Measurements from ENCODE around the gene SAMMSON.

Gene SAMMSON

DNA sequence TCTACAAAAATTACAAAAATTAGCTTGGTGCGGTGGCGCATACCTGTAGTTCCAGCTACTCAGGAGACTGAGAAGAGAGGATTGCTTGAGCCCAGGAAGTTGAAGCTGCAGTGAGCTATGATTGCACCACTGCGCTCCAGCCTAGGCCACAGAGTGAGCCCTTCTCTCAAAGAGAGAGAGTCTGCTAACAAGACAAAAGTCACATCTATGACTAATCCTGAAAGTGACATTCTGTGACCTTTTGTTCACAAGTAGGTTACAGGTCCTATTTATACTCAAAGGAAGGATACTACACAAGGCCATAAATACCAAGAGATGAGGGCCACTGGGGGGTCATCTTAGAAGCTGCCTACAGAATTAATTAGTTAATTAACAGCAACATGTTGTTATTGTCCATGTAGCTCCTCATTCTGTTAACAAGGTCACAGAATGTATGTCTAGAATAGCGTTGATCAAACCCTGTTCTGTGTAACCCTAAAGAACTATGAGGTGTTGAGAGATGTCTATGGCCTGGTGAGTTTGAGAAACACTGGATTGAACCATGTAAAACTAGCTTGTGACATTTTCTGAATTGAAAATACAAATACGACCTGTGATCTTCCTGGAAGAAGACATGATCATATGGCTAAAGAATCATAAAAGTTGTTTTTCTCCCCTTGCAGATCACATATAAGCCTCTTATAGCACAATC lies 97.0 kb downstream of the SAMMSON start:
- Histone ChIP-seq H2BK15ac (ENCODE audit: low read length) (no peak overlapping the region), H3K4ac (ENCODE audit: low read length) (no peak overlapping the region), H4K91ac (ENCODE audit: low read depth, low read length, poor library complexity) (no peak overlapping the region), H3K4me3 (ENCODE audit: low read length in 2 of 2) (no peak overlapping the region), H3K4me2 (ENCODE audit: insufficient read depth, low read length, poor library complexity, severe bottlenecking) (no peak overlapping the region), H3K27ac (replicated peaks; ENCODE audit: low read length) (no peak overlapping the region), H3K9me3 (replicated peaks in 1 of 2; ENCODE audit: control insufficient read depth in 2 of 2, insufficient read depth in 1 of 2, low read depth in 1 of 2, low read length in 2 of 2) (no peaks in the 10 kb centered on the region), H3K4me1 (ENCODE audit: control insufficient read depth in 2 of 2, insufficient read depth in 1 of 2, low read depth in 1 of 2, low read length in 2 of 2) (no peaks in the 10 kb centered on the region), H4K8ac (ENCODE audit: low read depth, low read length) (no peak overlapping the region), H3K9ac (ENCODE audit: low read depth, low read length, poor library complexity) (no peak overlapping the region), H3K27me3 (ENCODE audit: control insufficient read depth in 3 of 3, insufficient read depth in 3 of 3, low read depth in 1 of 3, low read length in 3 of 3) (no peaks in the 10 kb centered on the region), H2AFZ (ENCODE audit: low read length) (no peak overlapping the region), H2AK5ac (ENCODE audit: low read depth, low read length) (no peak overlapping the region), H3K79me1 (ENCODE audit: low read depth, low read length) (no peaks in the 10 kb centered on the region), H3K14ac (ENCODE audit: low read length) (no peak overlapping the region), H3K23ac (ENCODE audit: low read depth, low read length, poor library complexity) (no peak overlapping the region), H3K18ac (ENCODE audit: low read length) (no peak overlapping the region), H2BK120ac (ENCODE audit: low read depth, low read length) (no peak overlapping the region), H2BK5ac (ENCODE audit: low read length) (no peak overlapping the region), H3K36me3 (replicated peaks in 1 of 2; ENCODE audit: control insufficient read depth in 2 of 2, insufficient read depth in 2 of 2, low read length in 2 of 2) (no peaks in the 10 kb centered on the region), H2BK12ac (ENCODE audit: low read length) (no peak overlapping the region)
- no CpG with 5 or more reads among the region's 5 CpGs for WGBS, 2 donors (ENCODE audit: extremely low coverage in 2 of 2, insufficient read length in 2 of 2, insufficient replicate concordance in 1 of 2)
- DNase-seq (ENCODE audit: low spot score), result no peak

DNA sequence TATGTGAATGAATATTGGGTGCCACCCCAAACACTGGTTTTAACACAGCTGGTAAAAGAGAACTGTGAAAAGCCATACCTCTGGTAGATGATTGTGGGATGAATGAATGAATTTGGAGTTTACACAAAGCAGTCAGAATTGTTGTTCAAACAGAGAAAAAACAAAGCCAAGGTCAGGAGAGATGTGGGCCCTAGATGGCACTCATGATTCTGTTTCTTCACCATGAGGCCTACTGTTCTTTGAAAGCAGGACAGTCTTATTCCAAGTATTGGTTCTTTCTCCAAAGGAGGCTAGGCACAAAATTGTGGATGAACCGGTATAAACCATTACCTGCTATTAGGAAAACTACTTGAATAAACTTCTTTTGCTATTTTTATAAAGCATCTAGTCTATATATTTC lies 97.6 kb downstream of the SAMMSON start:
- Histone ChIP-seq H3K4me1 (ENCODE audit: control insufficient read depth in 2 of 2, insufficient read depth in 1 of 2, low read depth in 1 of 2, low read length in 2 of 2) (no peaks in the 10 kb centered on the region), H3K4ac (ENCODE audit: low read length) (no peak overlapping the region), H3K9me3 (replicated peaks in 1 of 2; ENCODE audit: control insufficient read depth in 2 of 2, insufficient read depth in 1 of 2, low read depth in 1 of 2, low read length in 2 of 2) (no peaks in the 10 kb centered on the region), H2BK120ac (ENCODE audit: low read depth, low read length) (no peak overlapping the region), H2BK15ac (ENCODE audit: low read length) (no peak overlapping the region), H4K91ac (ENCODE audit: low read depth, low read length, poor library complexity) (no peak overlapping the region), H3K27ac (replicated peaks; ENCODE audit: low read length) (no peak overlapping the region), H2BK12ac (ENCODE audit: low read length) (no peak overlapping the region), H2AK5ac (ENCODE audit: low read depth, low read length) (no peak overlapping the region), H3K36me3 (replicated peaks in 1 of 2; ENCODE audit: control insufficient read depth in 2 of 2, insufficient read depth in 2 of 2, low read length in 2 of 2) (no peaks in the 10 kb centered on the region), H3K4me2 (ENCODE audit: insufficient read depth, low read length, poor library complexity, severe bottlenecking) (no peak overlapping the region), H2AFZ (ENCODE audit: low read length) (no peak overlapping the region), H3K14ac (ENCODE audit: low read length) (no peak overlapping the region), H3K79me1 (ENCODE audit: low read depth, low read length) (no peaks in the 10 kb centered on the region), H3K4me3 (ENCODE audit: low read length in 2 of 2) (no peak overlapping the region), H3K27me3 (ENCODE audit: control insufficient read depth in 3 of 3, insufficient read depth in 3 of 3, low read depth in 1 of 3, low read length in 3 of 3) (no peaks in the 10 kb centered on the region), H3K9ac (ENCODE audit: low read depth, low read length, poor library complexity) (no peak overlapping the region), H3K23ac (ENCODE audit: low read depth, low read length, poor library complexity) (no peak overlapping the region), H3K18ac (ENCODE audit: low read length) (no peak overlapping the region), H4K8ac (ENCODE audit: low read depth, low read length) (no peak overlapping the region), H2BK5ac (ENCODE audit: low read length) (no peak overlapping the region)
- no CpG with 5 or more reads among the region's 1 CpG for WGBS, 2 donors (ENCODE audit: extremely low coverage in 2 of 2, insufficient read length in 2 of 2, insufficient replicate concordance in 1 of 2)
- DNase-seq (ENCODE audit: low spot score), result no peak

DNA sequence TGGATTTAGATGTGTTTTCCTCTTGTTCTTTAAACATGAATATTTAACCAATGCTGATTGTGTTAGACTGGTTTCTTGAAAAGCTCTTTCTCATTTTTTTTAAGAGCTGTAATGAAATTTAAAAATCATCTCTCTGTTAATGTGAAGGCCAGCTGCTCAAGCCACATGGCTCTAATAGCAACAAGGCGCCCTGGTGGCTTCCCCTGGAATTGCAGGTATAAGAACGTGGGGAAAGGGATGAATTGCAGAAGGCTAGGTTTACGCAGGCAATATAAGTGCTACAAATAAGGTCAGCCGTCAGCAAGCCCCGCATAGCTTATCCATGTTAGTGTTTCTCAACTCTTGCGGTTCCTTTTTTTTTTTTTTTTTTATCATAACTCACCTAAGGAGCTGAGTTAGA lies 108.5 kb downstream of the SAMMSON start:
- Histone ChIP-seq H2BK5ac (ENCODE audit: low read length) (no peak overlapping the region), H3K4me3 (ENCODE audit: low read length in 2 of 2) (no peak overlapping the region), H3K79me1 (ENCODE audit: low read depth, low read length) (no peaks in the 10 kb centered on the region), H3K4me1 (ENCODE audit: control insufficient read depth in 2 of 2, insufficient read depth in 1 of 2, low read depth in 1 of 2, low read length in 2 of 2) (no peaks in the 10 kb centered on the region), H3K14ac (ENCODE audit: low read length) (no peak overlapping the region), H3K36me3 (replicated peaks in 1 of 2; ENCODE audit: control insufficient read depth in 2 of 2, insufficient read depth in 2 of 2, low read length in 2 of 2) (no peaks in the 10 kb centered on the region), H3K18ac (ENCODE audit: low read length) (no peak overlapping the region), H3K4me2 (ENCODE audit: insufficient read depth, low read length, poor library complexity, severe bottlenecking) (no peak overlapping the region), H3K27ac (replicated peaks; ENCODE audit: low read length) (no peak overlapping the region), H2BK120ac (ENCODE audit: low read depth, low read length) (no peak overlapping the region), H3K4ac (ENCODE audit: low read length) (no peak overlapping the region), H2AFZ (ENCODE audit: low read length) (no peak overlapping the region), H3K9ac (ENCODE audit: low read depth, low read length, poor library complexity) (no peak overlapping the region), H3K27me3 (ENCODE audit: control insufficient read depth in 3 of 3, insufficient read depth in 3 of 3, low read depth in 1 of 3, low read length in 3 of 3) (no peaks in the 10 kb centered on the region), H4K91ac (ENCODE audit: low read depth, low read length, poor library complexity) (no peak overlapping the region), H2BK12ac (ENCODE audit: low read length) (no peak overlapping the region), H4K8ac (ENCODE audit: low read depth, low read length) (no peak overlapping the region), H2AK5ac (ENCODE audit: low read depth, low read length) (no peak overlapping the region), H3K9me3 (replicated peaks in 1 of 2; ENCODE audit: control insufficient read depth in 2 of 2, insufficient read depth in 1 of 2, low read depth in 1 of 2, low read length in 2 of 2) (no peaks in the 10 kb centered on the region), H3K23ac (ENCODE audit: low read depth, low read length, poor library complexity) (no peak overlapping the region), H2BK15ac (ENCODE audit: low read length) (no peak overlapping the region)
- peak; percentile 18 for DNase-seq (ENCODE audit: low spot score)
- WGBS, 2 donors (ENCODE audit: extremely low coverage in 2 of 2, insufficient read length in 2 of 2, insufficient replicate concordance in 1 of 2), result no CpG with 5 or more reads among the region's 6 CpGs

DNA sequence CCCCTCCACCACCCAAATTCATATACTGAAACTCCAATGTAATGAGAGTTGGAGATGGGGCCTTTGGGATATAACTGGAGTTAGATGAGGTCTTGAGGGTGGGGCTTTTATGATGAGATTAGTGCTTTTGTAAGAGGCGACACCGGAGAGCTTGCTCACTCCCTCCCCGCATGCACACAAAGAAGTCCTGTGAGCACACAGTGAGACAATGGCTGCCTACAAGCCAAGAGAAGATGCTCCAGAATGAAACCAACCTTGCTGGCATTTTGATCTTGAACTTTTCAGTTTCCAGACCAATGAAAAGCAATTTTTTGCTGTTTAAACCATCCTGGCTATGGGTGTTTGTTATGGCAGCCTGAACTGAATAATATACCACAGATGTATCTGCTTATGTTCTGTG lies 109.0 kb downstream of the SAMMSON start:
- Histone ChIP-seq H3K4me3 (ENCODE audit: low read length in 2 of 2) (no peak overlapping the region), H3K9me3 (replicated peaks in 1 of 2; ENCODE audit: control insufficient read depth in 2 of 2, insufficient read depth in 1 of 2, low read depth in 1 of 2, low read length in 2 of 2) (no peaks in the 10 kb centered on the region), H3K27ac (replicated peaks; ENCODE audit: low read length) (no peak overlapping the region), H2BK5ac (ENCODE audit: low read length) (no peak overlapping the region), H3K4me2 (ENCODE audit: insufficient read depth, low read length, poor library complexity, severe bottlenecking) (no peak overlapping the region), H3K36me3 (replicated peaks in 1 of 2; ENCODE audit: control insufficient read depth in 2 of 2, insufficient read depth in 2 of 2, low read length in 2 of 2) (no peaks in the 10 kb centered on the region), H3K9ac (ENCODE audit: low read depth, low read length, poor library complexity) (no peak overlapping the region), H4K91ac (ENCODE audit: low read depth, low read length, poor library complexity) (no peak overlapping the region), H2BK15ac (ENCODE audit: low read length) (no peak overlapping the region), H3K79me1 (ENCODE audit: low read depth, low read length) (no peaks in the 10 kb centered on the region), H2BK12ac (ENCODE audit: low read length) (no peak overlapping the region), H2AFZ (ENCODE audit: low read length) (no peak overlapping the region), H3K23ac (ENCODE audit: low read depth, low read length, poor library complexity) (no peak overlapping the region), H3K4me1 (ENCODE audit: control insufficient read depth in 2 of 2, insufficient read depth in 1 of 2, low read depth in 1 of 2, low read length in 2 of 2) (no peaks in the 10 kb centered on the region), H3K27me3 (ENCODE audit: control insufficient read depth in 3 of 3, insufficient read depth in 3 of 3, low read depth in 1 of 3, low read length in 3 of 3) (no peaks in the 10 kb centered on the region), H2BK120ac (ENCODE audit: low read depth, low read length) (no peak overlapping the region), H4K8ac (ENCODE audit: low read depth, low read length) (no peak overlapping the region), H3K18ac (ENCODE audit: low read length) (no peak overlapping the region), H3K14ac (ENCODE audit: low read length) (no peak overlapping the region), H2AK5ac (ENCODE audit: low read depth, low read length) (no peak overlapping the region), H3K4ac (ENCODE audit: low read length) (no peak overlapping the region)
- no CpG with 5 or more reads among the region's 3 CpGs for WGBS, 2 donors (ENCODE audit: extremely low coverage in 2 of 2, insufficient read length in 2 of 2, insufficient replicate concordance in 1 of 2)
- no peak for DNase-seq (ENCODE audit: low spot score)
